ENCODE results near the gene C12orf56.

GRCh38 chr12:64412459-64412858, 21.9 kb upstream of the C12orf56 start:
- TF ChIP-seq ZNF274 (IDR thresholded peaks at IDR 0.05; ENCODE audit: low read depth, low read length) (no peak), YY1 (IDR thresholded peaks at IDR 0.05; ENCODE audit: insufficient read depth, insufficient read length) (no peak), SUZ12 (IDR thresholded peaks at IDR 0.05; ENCODE audit: extremely low read depth, insufficient read depth, insufficient read length) (no peak)
